GM18907 (cell line): ENCODE data around the gene TSPAN6.

Source experiments
- ATAC-seq: cut with Tn5 transposase; IDR thresholded peaks from one replicate; pipeline ENCODE4 v1.9.1; 2021; ENCODE audit warnings: mild to moderate bottlenecking, moderate library complexity; ENCODE audit not compliant: unreplicated experiment

The TSPAN6 gene

GRCh38 chrX:100591256-100592051 lies 45.2 kb downstream of the TSPAN6 start:
- ATAC-seq = no peak

DNA sequence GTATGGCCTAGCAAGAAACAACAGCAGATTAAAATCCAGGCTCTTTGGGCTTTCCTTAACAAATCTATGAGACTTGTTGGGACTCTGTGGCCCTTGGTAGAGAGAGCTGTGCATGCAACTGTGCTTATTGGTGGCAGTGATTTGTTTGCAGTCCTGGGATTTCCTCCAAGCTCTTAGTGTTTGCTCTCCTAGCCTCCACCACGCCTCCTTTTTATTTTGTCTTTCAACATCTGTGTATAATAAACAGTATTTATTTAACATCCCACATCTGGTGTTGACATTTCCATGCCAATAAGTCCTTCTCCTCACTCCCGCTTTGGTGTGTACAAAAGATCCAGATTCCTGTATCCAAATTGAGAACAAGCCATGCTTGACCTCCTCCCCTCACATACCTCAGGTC lies 48.7 kb downstream of the TSPAN6 start:
- no peak for ATAC-seq

GRCh38 chrX:100586747-100587146 lies 49.9 kb downstream of the TSPAN6 start:
- no peak for ATAC-seq

- no peak for ATAC-seq
These were observed 52.0 kb downstream of the TSPAN6 start, which contains the start of gene TNMD for GRCh38 chrX:100584611-100585010. TSS of gene TNMD (plus strand) at chrX:100584936. CDS start at chrX:100585019, 83 bp downstream.
